ENCODE measurements around the gene MMAB. TPM values are rescaled to one million over a fixed set of nuclear protein-coding genes. Genes with fewer than 3 reads are reported as not detected.

MMAB gene
- total RNA-seq, 1 experiment from 2014 or later: 34.9 TPM

- TF ChIP-seq EZH2phosphoT487 (IDR thresholded peaks at IDR 0.05; ENCODE audit: borderline replicate concordance) (no peak), JUND (IDR thresholded peaks at IDR 0.05) (no peak), FOSL1 (IDR thresholded peaks at IDR 0.05; ENCODE audit: low read depth) (no peak), CEBPB (IDR thresholded peaks at IDR 0.05; ENCODE audit: low read depth) (no peak), EGR1 (IDR thresholded peaks at IDR 0.05; ENCODE audit: low read depth) (no peak), ELF1 (IDR thresholded peaks at IDR 0.05; ENCODE audit: borderline replicate concordance, low read depth) (no peak), MAX (IDR thresholded peaks at IDR 0.05) (no peak), CTCF (IDR thresholded peaks at IDR 0.05 in 2 of 3, conservative IDR thresholded peaks at IDR 0.05 in 1 of 3; ENCODE audit: borderline replicate concordance in 1 of 3, insufficient read depth in 1 of 3, low read depth in 2 of 3, low read length in 2 of 3) (no peak), POLR2AphosphoS5 (IDR thresholded peaks at IDR 0.05; ENCODE audit: low read depth, low read length) (no peak), SP1 (IDR thresholded peaks at IDR 0.05; ENCODE audit: low read depth) (no peak), ZNF274 (IDR thresholded peaks at IDR 0.05; ENCODE audit: low read depth, low read length) (no peak), YY1 (IDR thresholded peaks at IDR 0.05; ENCODE audit: extremely low read depth, insufficient replicate concordance, low read depth, low read length) (no peak), TCF7L2 (IDR thresholded peaks at IDR 0.05; ENCODE audit: borderline replicate concordance, extremely low read depth, insufficient read depth, insufficient read length) (no peak), ZBTB33 (IDR thresholded peaks at IDR 0.05; ENCODE audit: extremely low read depth, insufficient replicate concordance, low read length) (no peak), EZH2 (IDR thresholded peaks at IDR 0.05) (no peak), ATF3 (IDR thresholded peaks at IDR 0.05) (no peak), POLR2A (IDR thresholded peaks at IDR 0.05; ENCODE audit: borderline replicate concordance, extremely low read depth, insufficient read depth, insufficient read length) (no peak), SRF (IDR thresholded peaks at IDR 0.05; ENCODE audit: low read depth) (no peak)
- ATAC-seq (no peak), DNase-seq (ENCODE audit: low read depth, low spot score) (no peak)
- Histone ChIP-seq H3K4me1 (ENCODE audit: control insufficient read depth in 1 of 2, insufficient read depth in 2 of 2, low read length in 2 of 2) (0 out of 4 replicates have a peak, but pooled peaks cover 0 to 4% of the 10 kb centered on the region in 2 experiments), H3K27me3 (ENCODE audit: insufficient read depth, low read length) (no peaks in the 10 kb centered on the region), H3K79me2 (ENCODE audit: insufficient read depth, low read length) (no peaks in the 10 kb centered on the region), H3K36me3 (ENCODE audit: control insufficient read depth in 1 of 2, insufficient read depth in 2 of 2, low read length in 2 of 2) (no peaks in the 10 kb centered on the region; a peak in 1 of 4 replicates), H3K27ac (ENCODE audit: low read depth, low read length) (no peak overlapping the region), H3K9ac (ENCODE audit: low read length) (no peak overlapping the region), H3K4me3 (replicated peaks in 1 of 2; ENCODE audit: low read depth in 1 of 2, low read length in 2 of 2) (no peak overlapping the region), H3K9me3 (ENCODE audit: control insufficient read depth in 1 of 2, insufficient read depth in 1 of 2, low read depth in 1 of 2, low read length in 2 of 2) (no peaks in the 10 kb centered on the region), H2AFZ (ENCODE audit: low read depth, low read length, poor library complexity, severe bottlenecking) (no peak overlapping the region), H3K9me2 (ENCODE audit: insufficient read depth) (no peaks in the 10 kb centered on the region), H4K20me1 (ENCODE audit: insufficient read depth) (no peaks in the 10 kb centered on the region), H3K4me2 (ENCODE audit: low read length) (no peak overlapping the region)
- RAD21 ChIA-PET (ENCODE audit: low non-redundant PET in 1 of 2, low total read pairs in 2 of 2, uncharacterized antibody in 2 of 2, unreplicated experiment in 2 of 2): no interaction called here
- BruUV-seq (replicated peaks): no TSS peak
- POLR2A ChIA-PET: no interaction called here
- intact Hi-C loops (cut with micrococcal nuclease): no loop called here
- CTCF ChIA-PET: no interaction called here
These were observed 38.0 kb downstream of the MMAB start for GRCh38 chr12:109535231-109535862.
